ENCODE data around the gene IL25.
"Not testable (repeated sequence)": the region's sequence is repeated elsewhere in the genome, so short reads cannot be mapped to it uniquely, and the experiment has no call there.

The IL25 gene

DNA sequence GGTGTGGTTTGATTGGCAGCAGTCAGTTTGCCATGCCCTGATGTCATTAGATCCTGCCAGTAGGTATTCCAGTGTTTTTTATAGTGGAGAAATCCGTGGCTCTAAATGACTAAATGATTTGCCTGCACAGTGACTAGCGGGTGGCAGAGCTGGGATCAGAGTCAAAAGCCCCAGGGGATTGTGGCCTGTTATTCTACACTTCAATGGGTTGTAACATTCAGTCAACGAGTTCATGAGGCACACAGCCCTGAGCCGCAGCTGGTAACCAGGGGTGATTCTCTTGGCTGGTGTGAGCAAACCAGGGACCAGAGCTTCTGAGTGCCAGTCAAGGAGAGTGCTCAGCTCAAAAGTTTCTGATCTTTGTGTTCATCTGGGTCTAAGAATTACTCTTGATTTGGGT is 33.6 kb downstream of the IL25 start:
- FAIRE-seq (no peak), DNase-seq (ENCODE audit: insufficient read length, low spot score) (no peak)

DNA sequence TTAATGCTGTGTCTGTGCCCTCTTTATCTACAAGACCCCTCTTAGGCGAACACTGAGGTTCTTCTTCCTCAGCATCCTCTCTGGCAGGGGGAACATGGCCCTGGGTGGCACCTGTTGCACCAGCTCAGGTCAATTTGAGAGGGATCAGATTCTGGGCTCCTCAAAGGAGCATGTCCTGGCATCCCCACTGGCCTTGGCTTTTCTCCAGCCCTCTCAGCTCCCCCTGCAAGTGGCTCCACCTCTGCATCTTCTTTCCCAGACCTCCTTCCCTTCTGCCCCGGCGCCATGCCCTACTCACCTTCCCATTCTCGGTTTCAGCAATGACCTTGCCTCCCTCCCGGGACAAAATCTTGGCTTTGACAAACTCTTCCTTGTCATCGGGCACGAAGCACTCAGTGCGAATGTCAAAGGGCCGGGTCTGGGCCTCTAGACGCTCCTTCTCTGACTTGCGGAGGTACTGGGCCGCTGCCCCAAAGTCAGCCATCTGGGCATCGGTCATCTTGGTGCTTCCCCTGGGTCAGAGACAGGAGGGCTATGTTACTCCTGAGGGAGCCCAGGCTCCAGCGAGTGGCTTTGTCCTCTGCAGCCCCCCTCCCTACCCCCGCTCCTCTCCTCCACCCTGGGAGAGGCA is 34.2 kb downstream of the IL25 start:
- DNase-seq (ENCODE audit: insufficient read length, low spot score), result no peak
- no peak for FAIRE-seq

DNA sequence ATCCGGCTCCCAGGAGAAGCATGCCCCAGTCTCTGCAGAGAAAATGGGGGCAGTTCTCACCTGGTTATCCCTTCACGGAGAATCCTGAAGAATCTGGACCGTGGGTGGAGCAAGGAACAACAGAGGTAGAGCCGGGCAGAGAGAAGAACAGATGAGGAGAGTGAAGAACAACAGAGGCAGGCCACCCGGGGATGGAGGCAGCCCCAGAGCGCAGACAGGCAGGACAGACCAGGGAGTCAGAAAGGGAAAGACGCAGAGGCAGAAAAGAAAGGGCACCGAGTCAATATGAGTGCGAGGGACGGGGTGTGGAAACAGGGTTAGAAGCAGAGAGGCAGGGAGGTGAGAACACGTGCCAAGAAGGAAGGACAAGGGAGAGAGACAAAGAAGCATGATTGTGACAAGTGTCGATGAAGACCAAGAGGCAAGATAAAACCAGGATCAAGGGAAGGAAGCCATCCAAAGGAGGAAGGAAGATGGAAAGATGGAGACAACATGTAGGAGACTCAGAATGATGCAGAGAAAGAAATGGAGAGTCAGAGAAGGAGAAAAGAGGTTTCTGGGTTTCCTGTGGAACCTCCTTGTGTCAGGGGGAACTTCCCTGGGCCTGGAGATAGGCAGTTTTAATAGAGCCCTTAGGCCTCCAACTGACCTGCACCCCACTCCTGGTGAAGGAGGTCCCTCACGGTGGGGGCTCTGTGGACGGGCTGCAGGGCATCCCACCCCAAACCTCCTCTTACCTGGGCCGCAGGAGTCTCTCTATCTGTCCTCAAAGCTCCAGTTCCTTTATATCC is 35.1 kb downstream of the IL25 start, which contains the start of gene MYH6:
Gene MYH6, minus strand, starts transcription at position 758 of the 791 bp plus-strand sequence. CDS start 1,050 bp downstream, outside the sequence.
- FAIRE-seq, result no peak
- DNase-seq (ENCODE audit: insufficient read length, low spot score), result no peak

DNA sequence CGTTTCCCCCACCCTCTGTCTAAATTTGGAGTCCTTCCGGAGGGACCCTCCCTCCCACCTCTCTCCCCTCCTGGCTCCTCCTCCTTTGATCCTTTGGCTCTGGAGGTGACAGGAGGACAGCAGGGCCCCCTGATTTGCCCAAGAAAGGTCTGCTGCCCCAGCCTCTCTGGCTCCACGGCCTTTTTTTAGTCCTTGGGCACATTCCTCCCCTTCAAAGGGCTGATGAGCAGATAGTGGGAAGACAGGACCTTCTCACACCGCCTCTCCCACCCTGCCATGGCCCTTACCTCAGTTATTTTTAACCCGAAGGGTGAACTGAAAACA is 35.7 kb downstream of the IL25 start:
- FAIRE-seq, result no peak
- no peak for DNase-seq (ENCODE audit: insufficient read length, low spot score)

DNA sequence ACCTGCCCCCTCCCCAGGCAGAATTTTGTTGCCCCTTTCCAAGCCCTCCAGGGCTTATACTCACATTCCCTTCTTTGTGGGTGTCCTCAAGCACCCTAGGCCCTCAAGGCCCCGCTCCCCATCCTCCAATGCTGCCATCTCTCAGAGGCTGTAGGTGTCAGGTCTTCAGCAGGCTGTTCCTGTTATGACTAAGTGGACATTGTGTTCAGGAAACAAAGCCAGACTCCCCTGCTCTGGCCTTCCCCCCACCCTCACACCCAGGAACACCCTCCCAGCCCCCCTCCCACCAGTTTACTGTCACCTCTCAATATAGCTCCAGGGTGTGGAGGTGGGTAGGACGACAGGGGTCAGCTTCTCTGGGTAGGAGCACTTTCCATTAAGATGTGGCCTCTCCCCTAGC is 36.9 kb downstream of the IL25 start:
- FAIRE-seq, result no peak
- no peak for DNase-seq (ENCODE audit: insufficient read length, low spot score)

DNA sequence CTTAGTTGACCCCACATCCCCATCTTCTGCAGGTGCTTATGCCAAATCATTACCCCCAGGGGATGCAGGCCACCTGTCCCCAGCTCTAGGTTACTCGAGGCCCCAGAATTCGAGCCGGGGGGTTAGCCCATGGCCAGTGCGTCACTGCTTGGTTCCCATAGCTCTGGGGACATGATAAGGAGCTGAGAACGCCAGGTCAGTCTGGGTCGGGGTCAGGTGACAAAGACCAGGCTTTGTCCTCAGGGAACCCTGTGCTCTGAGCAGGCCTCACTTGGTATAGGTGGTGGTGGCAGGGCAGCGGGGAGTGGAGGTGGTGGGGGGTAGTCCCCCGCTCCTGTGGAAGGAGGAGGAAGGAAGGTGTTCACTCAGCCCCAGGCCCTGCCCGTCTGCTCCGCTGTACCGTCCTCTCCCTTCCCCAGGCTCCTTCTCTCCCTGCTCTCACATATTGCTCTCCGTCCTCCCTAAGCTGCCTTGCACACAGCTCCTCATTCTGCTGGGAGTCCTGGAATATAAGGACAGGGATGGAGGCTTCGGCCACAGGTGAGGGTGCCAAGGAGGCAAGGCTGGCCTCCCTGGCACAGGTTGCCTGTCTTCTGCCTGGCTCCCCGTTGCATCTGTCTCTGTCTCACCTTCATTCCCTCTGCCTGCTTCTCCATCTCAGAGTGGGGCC is 37.5 kb downstream of the IL25 start:
- no peak for DNase-seq (ENCODE audit: insufficient read length, low spot score)
- no peak for FAIRE-seq

DNA sequence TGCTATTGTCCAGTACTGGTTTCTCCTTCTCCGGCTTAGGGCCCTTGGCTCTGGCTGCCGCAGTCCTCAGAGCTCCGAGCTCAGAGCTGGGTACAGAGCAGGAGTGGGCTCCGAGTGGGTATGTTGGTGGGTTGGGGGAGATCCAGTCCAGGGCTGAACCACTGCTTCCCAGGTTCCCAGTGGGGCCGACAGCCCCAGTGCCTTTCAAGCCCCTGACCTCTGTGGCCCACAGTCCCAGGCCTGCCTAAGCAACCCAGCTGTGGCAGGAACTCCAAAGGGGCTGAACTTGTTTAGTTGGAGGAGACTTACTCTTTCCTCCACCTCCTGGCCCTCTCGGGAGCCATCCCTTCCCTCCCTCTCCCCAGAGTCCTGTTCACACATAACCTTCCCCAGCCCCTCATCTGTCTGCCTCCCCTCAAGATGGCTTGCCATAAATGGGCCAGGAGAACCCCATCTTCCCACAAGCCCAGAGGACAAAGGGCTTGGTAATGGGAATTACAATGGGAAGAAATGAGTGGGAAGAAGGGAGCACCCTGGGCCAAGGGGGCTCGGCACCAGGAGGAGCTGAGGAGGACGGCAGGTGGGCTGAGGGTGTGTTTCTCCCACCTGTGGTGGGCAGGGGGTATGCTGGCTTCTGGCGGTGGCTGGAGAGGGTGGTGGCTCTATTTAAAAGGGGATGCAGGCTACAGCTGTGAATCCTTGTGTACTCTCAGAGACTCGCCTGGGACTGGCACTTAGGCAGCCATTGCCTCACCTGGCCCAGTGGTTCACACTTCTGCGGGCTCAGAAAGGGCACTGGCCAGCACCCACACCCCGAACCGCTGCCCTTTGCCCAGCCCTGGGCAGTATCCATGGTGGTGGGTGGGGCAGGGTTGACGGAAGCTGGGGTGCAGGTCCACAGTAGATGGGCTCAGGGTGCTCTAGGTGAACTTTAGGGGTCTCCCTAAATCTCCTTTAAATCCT is 39.2 kb downstream of the IL25 start:
- FAIRE-seq (no peak), DNase-seq (ENCODE audit: insufficient read length, low spot score) (no peak)

DNA sequence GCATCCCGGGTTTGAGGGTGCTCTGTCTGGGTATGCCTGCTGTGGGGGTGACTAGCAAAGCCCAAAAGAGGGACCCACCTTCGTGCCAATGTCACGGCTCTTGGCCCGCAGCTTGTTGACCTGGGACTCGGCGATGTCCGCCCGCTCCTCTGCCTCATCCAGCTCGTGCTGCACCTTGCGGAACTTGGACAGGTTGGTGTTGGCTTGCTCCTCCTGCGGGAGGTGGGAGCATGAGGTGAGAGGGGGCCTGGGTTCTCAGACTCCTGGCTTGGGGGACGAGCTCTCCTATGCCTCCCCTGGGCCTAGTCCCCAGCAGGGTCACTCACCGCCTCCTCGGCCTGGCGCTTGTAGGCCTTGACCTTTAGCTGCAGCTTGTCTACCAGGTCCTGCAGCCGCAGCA is 41.1 kb downstream of the IL25 start:
- DNase-seq (ENCODE audit: insufficient read length, low spot score), result no peak
- FAIRE-seq, result no peak

DNA sequence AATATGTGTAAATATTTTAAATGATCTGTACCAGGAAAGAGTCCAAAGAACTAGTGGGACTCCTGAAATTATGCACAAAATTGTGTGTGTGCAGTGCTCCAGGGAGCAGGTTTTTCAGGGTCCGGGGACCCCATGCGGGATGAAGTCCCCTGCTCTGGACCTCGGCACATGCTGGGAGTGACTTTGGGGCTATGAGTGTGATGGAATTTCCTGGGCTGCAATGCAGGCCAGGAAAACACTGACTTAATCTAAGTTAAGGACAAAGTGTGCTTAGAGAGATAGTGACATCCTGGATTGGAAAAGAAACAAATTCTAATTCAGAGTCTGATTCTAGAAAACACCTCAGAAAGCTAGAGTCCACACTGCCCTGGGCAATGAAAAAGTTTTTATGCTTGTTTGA is 41.6 kb downstream of the IL25 start:
- no peak for DNase-seq (ENCODE audit: insufficient read length, low spot score)
- no peak for FAIRE-seq

DNA sequence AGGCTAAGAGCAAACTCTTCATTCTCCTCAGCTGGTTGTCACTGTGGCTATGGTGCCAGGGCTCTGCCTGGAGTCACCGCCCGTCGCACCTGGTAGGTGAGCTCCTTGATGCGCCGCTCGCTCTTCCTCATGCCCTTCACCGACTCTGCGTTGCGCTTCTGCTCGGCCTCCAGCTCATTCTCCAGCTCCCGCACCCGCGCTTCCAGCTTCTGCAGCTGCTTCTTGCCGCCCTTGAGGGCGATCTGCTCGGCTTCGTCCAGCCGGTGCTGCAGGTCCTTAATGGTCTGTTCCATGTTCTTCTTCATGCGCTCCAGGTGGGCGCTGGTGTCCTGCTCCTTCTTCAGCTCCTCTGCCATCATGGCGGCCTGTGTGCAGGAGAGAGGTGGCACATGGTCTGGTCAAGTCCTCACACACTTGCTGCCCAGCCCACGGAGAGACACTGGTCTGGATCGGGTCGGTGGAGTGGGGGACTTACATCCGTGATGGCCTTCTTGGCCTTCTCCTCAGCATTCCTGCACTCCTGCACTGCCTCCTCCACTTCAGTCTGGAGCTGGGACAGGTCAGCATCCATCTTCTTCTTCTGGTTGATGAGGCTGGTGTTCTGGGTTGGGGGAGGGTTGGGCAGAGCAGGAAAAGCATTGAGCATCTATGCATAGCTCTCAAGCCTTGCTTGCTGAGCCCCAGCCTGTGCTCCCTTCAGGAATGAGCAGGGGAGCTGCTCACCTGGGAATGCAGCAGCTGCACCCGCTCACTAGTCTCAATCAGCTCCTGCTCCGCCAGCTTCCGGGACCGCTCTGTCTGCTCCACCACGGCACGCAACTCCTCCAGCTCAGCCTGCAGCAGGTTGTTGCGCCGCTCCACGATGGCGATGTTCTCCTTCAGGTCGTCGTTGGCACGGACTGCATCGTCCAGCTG is 42.6 kb downstream of the IL25 start:
- FAIRE-seq (no peak), DNase-seq (ENCODE audit: insufficient read length, low spot score) (no peak)

DNA sequence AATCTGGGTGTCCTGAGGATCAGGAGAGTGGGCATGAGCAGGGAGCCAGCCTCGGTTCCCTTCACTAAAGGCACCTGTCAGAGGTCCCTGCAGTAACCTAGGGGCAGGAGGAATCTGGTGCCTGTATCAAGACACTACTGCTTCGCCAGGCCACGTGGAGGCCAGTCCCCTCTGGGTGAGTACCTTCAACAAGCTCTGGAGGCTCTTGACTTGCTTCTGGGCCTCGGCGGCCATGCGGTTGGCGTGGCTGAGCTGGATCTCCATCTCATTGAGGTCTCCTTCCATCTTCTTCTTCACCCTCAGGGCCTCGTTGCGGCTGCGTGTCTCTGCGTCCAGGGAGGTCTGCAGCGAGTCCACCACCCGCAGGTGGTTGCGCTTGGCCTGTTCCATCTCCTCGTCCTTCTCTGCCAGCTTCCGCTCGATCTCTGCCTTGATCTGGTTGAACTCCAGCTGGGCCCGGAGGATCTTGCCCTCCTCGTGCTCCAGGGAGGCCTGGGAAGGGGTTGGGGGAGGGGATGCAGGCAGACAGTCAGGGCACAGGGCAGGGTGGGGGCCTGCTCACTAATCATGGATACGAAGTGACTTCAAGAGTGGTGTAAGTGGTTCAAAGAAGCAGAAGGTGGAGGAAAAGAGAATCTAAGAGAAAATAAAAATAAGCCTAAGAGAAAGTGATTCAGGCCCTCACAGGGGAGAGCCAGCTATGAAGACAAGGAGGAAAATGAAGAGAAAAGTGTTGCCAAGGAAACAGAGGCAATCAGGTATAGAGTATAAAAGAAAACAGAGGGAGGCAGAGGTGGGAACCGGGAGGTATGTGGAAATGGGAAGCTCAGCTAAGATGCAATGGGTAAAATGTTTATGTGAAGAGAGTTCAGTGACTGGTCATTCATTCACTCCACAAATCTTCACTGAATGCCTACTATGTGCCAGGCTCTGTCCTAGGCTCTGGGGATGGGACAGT is 43.5 kb downstream of the IL25 start:
- FAIRE-seq (no peak), DNase-seq (ENCODE audit: insufficient read length, low spot score) (no peak)

DNA sequence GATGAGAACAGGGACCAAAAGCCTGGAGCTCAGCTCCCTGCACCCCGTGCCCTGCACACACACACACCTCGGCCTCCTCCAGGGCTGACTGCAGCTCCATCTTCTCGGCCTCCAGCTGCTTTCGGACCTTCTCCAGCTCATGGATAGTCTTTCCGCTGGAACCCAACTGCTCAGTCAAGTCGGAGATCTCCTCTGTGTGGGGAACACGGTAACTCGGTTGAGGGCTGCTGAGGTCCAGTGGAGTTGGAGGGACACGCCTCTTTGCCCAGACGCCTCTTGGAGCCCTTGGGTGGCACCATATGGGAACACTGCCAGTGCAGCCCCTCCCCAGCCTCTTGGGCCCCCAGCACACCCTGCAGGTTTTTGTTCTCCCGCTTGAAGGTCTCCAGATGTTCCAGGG is 44.2 kb downstream of the IL25 start:
- FAIRE-seq, result no peak

DNA sequence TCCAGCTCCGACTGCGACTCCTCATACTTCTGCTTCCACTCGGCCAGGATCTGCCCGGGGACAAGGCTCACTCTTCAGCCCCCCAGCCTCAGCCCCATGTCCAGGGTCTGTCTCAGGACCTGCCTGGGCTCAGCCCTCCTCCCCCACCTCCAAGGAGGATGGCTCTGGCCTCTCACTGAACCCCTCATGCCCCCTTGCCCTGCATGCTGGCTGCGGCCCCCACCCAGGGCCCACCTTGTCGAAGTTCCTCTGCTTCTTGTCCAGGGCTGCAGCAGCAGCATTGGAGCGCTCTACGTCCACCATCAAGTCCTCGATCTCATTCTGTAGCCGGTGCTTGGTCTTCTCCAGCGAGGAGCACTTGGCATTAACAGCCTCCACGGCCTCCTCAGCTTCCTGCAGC is 44.7 kb downstream of the IL25 start:
- DNase-seq (ENCODE audit: insufficient read length, low spot score); FAIRE-seq: not testable (repeated sequence)

More for the DNA sequence above, 44.2 kb downstream of the IL25 start:
- DNase-seq (ENCODE audit: insufficient read length, low spot score), result no peak

DNA sequence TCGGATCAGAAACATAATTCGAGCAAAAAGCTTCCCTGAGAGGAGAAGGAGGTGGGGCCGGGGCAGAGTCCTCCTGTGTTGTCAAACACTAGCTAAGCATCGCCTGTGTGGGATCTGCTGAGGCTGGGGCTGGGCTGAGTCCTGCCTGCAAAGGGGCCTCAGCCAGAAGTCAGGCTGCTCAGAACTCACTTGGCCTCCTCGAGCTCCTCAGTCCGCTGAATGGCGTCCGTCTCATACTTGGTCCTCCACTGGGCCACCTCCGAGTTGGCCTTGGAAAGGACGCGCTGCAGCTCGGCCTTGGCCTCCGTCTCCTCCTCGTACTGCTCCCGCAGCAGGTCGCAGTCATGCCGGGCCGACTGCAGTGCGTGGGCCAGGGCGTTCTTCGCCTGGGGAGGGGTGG is 45.4 kb downstream of the IL25 start:
- FAIRE-seq, result no peak
- DNase-seq (ENCODE audit: insufficient read length, low spot score), result no peak

DNA sequence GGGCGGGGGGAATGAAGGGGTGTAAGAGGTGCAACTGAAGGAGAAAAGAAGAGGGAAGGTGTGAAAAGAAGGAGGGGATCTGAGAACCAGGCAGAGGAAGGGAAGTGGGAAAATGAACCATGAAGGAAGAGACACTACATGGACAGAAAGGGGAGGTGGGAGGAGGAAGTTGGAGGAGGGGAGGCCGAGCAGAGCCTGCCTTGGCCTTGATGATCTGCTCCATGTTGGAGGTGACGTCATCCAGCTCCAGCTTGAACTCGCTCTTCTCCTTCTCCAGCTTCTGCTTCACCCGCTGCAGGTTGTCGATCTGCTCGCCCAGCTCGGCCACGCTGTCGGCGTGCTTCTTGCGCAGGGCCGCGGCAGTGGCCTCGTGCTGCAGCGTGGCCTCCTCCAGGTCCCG is 47.0 kb downstream of the IL25 start:
- FAIRE-seq; DNase-seq (ENCODE audit: insufficient read length, low spot score): not testable (repeated sequence)

DNA sequence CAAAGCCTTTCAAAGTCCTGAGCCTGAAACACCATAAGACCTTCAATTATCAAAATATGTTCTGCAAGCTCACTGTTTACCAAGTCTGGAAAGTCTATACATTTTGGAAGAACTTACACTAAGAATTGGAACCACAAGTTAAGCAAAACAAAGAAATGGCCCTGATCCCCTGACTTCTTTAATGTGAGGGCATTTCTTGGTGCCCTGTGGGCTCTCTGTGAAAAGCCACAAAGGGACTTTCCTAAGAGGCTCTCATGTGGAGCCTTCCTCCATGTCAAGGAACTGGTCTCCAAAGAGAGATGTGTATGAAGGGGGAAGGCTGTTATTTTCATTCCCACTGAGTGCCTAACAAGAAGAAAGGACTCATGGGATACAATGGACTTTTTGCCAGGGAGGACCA is 49.0 kb downstream of the IL25 start:
- FAIRE-seq, result no peak
- no peak for DNase-seq (ENCODE audit: insufficient read length, low spot score)

DNA sequence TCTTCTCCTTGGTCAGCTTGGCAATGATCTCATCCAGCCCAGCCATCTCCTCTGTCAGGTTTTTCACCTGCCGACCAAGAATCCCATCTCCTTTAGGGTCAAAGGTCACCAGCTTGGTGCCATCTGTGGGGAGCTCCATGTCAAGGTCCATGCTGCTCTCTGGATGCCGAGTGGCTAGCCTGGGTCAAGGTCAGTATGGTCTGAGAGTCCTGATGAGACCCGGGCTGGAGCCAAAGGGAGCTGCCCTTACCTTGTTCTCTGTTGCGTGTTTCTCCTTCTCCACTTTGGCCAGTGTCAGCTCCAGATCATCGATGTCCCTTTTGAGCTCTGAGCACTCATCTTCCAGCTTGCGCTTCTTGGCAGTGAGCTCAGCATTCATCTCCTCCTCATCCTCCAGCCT is 51.0 kb downstream of the IL25 start:
- FAIRE-seq (no peak), DNase-seq (ENCODE audit: insufficient read length, low spot score) (no peak)

DNA sequence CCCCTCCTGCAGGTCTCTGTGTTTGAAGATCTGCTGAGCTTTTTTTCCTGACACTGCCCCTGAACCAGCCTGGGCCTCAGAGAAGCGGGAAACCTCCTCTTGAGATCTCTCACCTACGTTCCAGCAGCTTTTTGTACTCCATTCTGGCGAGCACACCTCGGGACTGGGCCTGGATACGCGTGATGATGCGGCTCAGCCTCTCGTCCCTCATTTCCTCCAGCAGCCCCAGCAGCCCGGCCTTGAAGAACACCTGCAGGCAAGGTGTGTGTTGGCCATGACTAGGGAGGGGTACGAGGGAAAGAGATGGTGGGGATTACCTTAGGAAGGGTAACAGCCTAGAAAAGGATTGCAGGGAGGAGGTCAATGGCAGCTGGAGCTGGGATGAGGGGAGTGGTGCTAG is 52.6 kb downstream of the IL25 start:
- DNase-seq (ENCODE audit: insufficient read length, low spot score) (no peak), FAIRE-seq (no peak)

DNA sequence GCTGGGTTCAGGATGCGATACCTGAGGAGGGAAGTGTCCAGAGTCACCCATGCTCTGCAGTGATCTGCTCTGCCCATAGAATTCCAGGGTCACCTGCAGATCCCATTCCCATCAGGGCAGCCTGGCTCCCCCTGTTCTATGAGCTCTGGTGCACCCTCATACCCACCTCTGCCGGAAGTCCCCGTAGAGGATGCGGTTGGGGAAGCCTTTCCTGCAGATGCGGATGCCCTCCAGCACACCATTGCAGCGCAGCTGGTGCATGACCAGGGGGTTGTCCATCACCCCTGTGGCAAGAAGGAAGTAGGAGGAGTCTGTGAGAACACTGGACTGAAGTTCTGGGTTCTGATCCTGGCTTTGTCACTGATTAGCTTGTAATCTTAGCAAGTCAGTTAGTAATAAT is 53.2 kb downstream of the IL25 start:
- not testable (repeated sequence) for DNase-seq (ENCODE audit: insufficient read length, low spot score); FAIRE-seq
